ENCODE data around the gene ITGB1.
"Not testable (repeated sequence)": the region's sequence is repeated elsewhere in the genome, so short reads cannot be mapped to it uniquely, and the experiment has no call there.

Gene ITGB1

DNA sequence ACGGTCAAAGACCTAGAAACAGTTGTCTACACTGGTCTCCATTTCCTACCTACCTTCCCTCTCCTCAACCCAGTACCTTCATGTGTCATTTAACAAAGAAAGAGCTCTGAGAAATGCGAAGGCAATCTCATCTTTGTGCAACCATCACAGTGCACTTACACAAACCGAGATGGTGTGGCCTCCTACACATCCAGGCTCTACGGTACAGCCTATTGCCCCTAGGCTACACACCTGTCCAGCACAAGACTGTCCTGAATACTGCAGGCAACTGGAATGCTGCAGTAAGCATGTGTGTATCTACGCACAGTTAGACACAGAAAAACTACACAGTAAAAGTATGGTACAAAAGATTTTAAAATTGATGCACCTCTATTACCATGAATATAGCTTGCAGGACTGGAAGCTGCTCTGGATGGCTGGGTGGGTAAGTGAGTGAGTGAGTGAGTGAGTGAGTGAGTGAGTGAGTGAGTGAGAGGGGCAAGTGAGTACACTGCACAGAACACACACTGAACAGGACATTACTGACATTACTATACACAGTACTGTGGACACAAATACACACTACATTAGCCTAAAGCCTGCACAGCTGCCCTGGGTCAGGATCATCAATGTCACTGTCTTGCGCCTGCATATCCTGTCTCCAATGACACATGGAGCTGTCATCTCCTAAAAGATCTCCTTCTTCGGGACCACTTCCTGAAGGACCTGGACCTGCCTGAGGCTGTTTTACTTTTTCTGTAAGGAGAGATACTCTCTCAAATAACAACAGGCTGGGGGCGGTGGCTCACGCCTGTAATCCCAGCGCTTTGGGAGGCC, 18.5 kb downstream of the ITGB1 start:
- no peak for DNase-seq (ENCODE audit: low read depth in 4 of 4, low spot score in 1 of 4)

DNA sequence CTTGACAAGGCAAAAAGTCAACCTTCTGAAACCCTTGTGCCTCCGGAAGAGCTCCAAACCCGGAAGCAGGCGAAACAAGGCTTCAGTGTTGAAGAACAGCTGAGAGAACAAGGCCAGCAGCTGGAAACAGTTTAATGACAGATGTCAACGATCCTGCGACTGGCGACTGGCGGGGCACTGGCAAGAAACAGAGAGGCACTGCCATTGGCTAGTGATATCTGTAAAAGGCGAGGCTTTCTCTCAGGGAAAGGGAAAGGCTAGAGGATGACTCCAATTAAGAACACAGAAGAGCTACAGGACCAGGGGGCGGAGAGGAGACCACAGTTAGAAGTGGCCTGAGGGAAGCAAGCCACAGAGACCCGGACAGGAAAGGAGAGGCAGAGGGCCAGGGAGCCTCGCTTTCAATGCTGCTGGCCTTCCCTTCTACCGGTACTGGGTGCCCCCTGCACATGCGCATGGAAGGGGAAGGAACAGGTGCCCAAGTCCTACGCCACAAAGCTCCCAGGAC, 19.4 kb downstream of the ITGB1 start:
- DNase-seq (ENCODE audit: low read depth in 4 of 4, low spot score in 1 of 4) = no peak

DNA sequence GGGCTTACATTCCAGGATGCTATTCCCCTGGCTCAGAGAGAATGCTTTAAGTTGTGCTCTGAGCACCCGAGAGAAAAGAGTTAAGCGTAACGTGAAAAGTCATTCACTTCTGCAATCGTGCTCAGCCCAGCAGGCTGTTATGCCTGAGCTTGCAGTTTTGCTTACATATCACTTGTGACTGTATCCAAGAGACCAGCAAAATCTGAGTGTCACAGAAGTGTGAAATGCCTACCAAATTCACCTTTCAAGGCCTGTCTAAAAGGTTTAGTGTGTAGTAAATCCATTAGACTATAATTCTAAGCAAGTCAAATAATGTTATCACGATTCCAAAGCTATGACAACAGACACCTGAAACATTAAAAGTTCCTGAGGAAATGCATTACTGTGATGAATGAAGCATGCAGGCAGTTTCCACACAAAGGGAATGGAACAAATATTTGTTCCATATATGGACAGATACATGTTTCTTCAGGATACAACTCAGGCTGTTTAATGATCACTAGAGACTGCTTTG, 20.1 kb downstream of the ITGB1 start:
- DNase-seq (ENCODE audit: low read depth in 4 of 4, low spot score in 1 of 4) = no peak

DNA sequence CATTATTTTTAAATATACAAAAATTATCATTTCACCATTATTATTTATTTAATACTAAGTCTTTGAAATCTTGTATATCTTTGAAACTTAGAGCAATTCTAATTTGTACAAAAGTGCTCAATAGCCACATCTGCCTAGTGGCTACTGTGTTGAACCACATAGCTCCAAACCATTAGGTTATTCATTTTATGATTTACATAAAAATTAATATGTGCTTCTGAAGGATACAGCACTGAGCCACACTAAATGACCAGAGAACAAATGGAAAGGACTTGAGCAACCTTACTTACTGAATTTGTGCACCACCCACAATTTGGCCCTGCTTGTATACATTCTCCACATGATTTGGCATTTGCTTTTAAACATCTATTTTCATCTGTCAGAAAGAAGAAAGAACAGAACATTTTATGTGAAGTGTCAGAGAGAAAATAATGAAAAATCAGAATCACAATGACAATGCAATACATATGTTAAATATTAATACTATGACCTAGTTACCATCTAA, 25.8 kb downstream of the ITGB1 start:
- no peak for DNase-seq (ENCODE audit: low read depth in 4 of 4, low spot score in 1 of 4)

DNA sequence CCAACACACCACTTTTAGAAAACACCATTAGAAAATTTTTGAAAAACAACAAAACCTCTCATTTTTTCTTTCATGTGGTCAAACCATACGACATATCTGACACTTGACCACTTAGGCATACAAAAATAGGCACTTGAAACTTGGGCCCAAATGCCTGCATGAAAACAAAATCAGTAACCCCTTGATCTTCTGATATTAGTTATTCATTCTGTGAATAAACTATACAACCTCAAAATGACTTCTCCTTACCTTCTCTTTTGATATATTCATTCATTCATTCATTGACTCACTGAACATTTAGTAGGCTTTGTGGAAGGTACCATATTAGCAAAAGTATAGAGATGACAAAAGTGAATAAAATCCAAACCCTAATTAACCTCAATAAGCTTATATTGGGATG, 26.4 kb downstream of the ITGB1 start:
- no peak for DNase-seq (ENCODE audit: low read depth in 4 of 4, low spot score in 1 of 4)

DNA sequence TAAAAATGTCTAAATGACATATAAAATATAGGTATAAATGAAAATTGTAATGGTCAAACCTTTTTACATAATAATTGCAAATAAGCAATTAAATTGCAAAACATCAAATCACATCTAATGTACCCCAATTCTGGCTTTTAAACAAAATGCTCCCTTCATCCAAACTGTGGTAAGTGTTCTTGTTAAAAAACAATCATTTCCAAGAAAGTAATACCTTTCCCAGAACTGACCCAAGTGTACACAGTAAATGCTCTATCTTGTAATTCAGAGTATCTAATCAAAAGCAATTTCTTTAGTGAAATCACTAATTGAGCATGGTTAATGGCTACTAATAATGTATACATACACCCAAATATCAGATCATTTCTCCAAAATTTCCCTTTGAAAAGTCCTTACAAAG, 28.0 kb downstream of the ITGB1 start:
- no peak for DNase-seq (ENCODE audit: low read depth in 4 of 4, low spot score in 1 of 4)

DNA sequence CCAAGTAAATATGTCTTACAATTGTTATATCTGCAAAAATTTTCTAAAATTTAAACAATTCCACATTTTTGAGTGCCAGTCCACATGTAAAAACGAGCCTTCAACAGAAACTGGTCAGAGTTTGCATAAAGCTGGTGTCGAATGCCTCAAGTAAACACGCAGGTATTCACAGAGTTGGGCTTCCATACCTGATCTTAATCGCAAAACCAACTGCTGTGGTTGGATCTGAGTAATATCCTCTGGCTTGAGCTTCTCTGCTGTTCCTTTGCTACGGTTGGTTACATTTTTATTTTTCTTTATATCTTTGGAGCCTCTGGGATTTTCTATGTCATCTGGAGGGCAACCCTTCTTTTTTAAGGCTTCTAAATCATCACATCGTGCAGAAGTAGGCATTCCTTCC, 28.4 kb downstream of the ITGB1 start:
- no peak for DNase-seq (ENCODE audit: low read depth in 4 of 4, low spot score in 1 of 4)

DNA sequence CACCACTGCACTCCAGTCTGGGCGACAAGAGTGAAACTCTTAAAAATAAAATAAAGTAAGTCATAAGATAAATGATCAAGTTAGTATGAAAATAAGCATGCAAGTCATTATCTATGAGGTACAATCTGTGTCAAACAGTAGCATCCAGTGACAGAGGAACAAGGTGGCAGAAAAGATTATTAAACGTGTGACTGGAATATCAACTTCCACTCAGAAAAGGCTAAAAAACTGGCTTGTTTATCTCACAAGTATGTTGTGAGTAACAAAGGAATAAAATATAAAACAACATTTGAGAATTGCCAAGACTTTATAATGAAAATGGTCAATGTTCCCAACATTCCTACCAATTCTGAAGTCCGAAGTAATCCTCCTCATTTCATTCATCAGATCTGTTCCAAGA, 30.3 kb downstream of the ITGB1 start:
- no peak for DNase-seq (ENCODE audit: low read depth in 4 of 4, low spot score in 1 of 4)

DNA sequence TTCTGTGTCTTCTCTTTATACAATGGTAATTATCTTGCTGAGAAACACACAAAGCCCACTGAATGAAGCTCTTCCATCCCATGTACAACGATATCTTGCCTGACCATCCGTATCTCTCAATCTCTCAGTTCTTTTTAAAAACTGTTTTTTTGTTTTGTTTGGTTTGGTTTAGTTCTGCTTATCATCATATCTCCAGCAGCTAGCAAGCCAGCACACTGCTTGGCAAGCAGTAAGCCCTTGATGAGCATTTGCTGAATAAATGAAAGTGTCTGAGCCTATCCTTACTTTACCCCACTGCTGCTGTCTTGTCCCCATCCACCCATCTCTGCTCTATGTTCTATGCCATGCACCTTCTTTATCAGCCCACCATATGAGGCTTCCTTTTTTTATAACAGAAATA, 34.2 kb downstream of the ITGB1 start:
- no peak for DNase-seq (ENCODE audit: low read depth in 4 of 4, low spot score in 1 of 4)

DNA sequence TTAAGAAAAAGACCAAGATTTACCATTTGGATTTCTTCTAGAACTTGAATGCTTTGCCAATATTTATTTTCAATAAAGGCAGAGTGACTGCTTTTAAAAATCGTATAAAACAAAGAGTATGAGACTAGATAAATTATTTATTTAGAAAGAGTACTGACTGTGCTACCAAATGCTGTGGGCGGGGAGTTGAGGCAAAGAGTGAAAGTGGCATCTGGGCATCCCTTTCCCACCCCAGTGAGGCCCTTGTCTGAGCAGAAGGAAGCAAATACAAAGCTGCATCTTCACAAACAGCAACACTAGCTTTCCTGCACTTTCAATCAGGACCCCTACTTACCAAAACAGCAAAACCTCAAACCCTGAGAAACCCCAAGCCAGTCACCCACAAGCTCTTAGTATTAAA, 34.9 kb downstream of the ITGB1 start:
- no peak for DNase-seq (ENCODE audit: low read depth in 4 of 4, low spot score in 1 of 4)

DNA sequence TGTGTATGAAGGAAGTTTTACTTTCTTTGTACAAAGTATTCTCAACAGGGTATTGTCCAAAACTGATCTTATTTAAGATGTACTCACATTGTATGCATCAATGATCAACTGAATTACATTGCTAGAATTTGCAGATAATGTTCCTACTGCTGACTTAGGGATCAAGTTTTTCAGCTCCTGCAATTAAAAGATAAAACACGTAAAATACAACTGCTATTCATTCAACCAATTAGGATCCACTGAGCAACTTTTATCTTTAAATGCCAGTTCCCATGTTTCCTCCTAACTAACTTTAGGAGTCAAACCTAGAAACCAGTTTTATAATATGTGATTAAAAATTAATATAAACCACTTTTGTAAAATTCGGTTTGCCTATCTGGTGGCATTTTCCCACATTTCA, 35.9 kb downstream of the ITGB1 start:
- DNase-seq (ENCODE audit: low read depth in 4 of 4, low spot score in 1 of 4) = no peak

DNA sequence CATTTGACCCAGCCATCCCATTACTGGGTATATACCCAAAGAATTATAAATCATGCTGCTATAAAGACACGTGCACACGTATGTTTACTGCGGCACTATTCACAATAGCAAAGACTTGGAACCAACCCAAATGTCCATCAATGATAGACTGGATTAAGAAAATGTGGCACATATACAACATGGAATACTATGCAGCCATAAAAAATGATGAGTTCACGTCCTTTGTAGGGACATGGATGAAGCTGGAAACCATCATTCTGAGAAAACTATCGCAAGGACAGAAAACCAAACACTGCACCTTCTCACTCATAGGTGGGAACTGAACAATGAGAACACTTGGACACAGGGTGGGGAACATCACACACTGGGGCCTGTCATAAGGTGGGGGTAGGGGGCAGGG, 40.2 kb downstream of the ITGB1 start:
- not testable (repeated sequence) for DNase-seq (ENCODE audit: low read depth in 4 of 4, low spot score in 1 of 4)

DNA sequence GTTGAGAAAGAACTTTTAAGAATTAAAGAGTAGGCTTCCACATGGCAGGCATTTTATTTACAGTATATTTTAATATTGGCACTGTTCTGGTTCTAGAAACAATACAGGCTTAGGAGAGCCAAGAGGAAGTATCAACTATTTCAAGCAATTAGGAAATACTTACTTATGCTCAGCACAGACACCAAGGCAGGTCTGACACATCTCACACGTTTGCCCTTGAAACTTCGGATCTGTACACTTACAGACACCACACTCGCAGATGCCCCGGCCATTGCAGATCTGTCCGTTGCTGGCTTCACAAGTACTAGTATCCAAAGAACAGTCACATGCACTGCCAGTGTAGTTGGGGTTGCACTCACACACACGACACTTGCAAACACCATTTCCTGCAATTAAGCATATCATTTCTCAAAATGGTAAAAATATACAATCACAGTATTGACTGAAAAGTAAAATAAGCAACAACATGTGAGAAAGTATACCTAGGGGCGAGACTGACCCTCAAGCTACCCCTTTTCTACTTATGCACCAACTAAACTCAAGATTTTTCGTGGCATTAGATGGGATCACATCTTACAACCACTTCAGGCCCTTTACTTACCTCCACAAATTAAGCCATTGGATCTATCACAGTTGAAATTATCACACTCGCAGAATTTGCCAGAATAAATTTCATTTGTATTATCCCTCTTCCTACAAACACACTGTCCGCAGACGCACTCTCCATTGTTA, 46.6 kb downstream of the ITGB1 start:
- DNase-seq (ENCODE audit: low read depth in 4 of 4, low spot score in 1 of 4) = no peak

DNA sequence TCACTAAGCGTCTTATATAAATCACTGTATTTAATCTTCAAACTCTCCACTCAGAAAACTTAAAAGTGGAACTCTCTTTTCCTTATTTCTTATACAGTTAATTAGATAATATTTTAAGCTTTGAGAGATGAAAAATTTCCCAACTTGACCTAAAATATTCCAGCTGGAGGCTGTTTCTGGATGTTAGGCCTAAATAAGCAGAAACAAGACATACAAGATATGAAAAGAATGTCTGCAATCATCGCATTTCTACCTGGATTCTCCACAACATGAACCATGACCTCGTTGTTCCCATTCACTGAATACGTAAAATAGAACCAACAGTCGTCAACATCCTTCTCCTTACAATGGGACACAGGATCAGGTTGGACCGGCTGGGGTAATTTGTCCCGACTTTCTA, 48.1 kb downstream of the ITGB1 start:
- not testable (repeated sequence) for DNase-seq (ENCODE audit: low read depth in 4 of 4, low spot score in 1 of 4)

DNA sequence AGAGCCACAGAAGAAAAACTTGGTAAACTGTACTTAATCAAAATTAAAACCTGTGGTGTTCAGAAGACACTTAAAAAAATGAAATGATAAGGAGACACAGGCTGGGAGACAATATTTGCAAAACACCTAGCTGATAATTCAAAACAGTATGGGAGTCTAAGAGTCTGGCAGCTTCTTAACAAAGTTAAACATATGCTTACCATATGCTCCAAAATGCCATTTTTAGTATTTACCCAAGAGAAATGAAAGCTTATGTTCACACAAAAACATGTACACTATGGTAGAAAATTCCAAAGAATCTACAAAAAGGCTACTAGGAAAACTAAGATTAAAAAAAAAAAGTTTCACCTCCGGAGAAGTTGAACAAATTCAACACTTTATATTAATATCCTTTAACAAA, 48.6 kb downstream of the ITGB1 start:
- DNase-seq (ENCODE audit: low read depth in 4 of 4, low spot score in 1 of 4) = no peak

DNA sequence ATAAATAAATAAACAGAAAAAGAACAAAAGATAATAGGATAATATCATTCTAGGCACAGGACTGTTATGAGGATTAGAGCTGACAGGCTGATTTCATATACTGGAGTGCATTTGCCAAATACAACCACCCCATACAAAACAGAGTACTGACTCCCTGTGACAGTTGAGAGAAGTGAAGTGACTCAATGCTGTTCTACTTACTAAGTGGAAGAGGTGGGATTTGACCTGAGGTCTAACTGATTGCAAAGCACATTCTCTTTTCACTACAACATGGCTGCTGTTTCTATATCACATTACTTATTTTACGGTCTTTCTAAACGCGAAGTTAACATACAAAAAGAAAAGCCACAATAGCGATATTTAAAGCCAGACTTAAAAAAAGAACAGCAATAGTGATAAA, 51.4 kb downstream of the ITGB1 start:
- no peak for DNase-seq (ENCODE audit: low read depth in 4 of 4, low spot score in 1 of 4)

DNA sequence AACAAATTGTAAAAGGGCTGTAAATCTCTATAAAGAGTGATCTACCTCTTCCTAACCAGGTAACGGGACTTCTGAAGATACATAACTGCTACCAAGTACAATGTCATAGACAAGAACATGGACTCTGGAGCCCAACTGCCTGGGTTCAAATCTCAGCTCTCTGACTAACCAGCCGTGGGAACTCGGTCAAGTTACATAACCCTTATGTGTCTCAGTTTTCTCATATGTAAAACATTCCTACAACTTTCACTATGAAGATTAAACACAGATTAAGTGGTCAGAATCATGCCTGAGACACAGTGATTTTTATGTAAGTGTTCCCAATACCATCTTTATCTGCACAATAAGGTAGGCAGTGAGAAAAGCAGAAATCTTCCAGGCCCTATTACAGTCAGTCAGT, 52.6 kb downstream of the ITGB1 start:
- DNase-seq (ENCODE audit: low read depth in 4 of 4, low spot score in 1 of 4) = no peak

DNA sequence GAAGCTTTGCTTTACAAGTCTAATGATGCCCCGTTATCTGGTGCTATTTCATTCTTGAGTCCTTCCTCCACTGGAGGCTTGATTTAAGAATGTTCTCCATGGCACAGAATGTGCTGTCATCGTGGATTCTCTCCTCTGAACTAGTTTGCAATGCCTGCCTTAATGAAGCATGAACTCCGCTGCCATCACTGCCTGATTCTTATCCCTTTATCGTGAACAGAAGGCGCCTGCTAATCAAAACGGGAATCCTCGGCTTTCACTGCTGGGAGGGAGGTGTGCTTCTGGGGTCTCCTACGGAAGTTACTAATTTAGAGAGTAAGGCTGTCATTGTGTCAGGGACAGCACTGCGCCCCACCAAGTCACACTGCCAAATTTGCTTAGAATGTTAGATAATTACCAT, 56.2 kb downstream of the ITGB1 start:
- DNase-seq (ENCODE audit: low read depth in 4 of 4, low spot score in 1 of 4) = no peak

DNA sequence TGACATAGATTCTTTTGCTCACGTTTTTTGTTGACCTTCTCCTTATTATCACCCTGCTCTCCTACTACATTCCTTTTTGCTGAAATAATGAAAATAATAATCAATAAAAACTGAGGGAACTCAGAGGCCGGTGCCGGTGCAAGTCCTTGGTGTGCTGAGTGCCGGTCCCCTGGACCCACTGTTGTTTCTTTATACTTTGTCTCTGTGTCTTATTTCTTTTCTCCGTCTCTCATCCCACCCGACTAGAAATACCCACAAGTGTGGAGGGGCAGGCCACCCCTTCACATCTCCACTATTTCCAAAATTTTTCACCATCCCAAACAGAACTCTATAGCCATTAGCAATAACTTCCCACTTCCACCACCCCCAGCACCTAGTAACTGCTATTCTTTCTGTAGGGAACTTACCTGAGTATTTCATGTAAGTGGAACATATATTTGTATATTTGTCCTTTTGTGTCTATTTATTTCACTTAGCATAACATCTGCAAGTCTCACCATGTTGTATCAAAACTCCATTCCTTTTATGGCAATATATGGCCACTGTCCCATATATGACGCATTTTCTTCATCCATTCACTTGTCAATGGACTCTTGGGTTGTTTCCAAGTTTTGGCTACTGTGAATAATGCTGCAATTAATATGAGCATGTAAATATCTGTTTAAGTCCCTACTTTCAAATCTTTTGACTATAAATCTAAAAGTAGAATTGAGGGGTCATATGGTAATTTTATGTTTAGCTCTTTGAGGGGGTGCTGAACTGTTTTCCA, 62.6 kb downstream of the ITGB1 start:
- DNase-seq (ENCODE audit: low read depth in 4 of 4, low spot score in 1 of 4) = not testable (repeated sequence)

DNA sequence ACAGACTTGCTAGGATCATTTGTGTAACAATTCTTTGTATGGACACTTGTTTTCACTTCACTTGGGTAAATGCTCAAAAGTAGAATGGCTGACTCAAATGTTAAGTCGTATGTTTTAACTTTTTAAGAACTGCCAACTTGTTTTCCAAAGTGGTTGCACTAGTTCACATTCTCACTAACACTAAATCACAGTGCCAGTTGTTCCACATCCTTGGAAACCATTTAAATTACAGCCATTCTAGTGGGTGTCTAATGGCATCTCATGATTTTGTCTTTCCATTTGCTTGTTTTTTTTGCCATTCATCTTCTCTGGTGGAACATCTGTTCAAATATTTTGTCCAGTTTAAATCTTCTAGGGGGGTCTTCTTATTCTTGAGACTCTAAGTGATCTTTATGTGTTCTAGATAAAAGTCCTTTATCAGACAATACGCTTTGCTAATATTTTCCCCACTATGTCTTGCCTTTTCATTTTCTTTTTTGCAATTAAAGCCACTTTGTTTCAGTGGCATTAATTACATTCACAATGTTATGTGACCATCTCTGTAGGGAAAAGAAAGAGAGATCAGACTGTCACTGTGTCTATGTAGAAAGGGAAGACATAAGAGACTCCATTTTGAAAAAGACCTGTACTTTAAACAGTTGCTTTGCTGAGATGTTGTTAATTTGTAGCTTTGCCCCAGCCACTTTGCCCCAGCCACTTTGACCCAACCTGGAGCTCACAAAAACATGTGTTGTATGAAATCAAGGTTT, 63.9 kb downstream of the ITGB1 start:
- no peak for DNase-seq (ENCODE audit: low read depth in 4 of 4, low spot score in 1 of 4)

DNA sequence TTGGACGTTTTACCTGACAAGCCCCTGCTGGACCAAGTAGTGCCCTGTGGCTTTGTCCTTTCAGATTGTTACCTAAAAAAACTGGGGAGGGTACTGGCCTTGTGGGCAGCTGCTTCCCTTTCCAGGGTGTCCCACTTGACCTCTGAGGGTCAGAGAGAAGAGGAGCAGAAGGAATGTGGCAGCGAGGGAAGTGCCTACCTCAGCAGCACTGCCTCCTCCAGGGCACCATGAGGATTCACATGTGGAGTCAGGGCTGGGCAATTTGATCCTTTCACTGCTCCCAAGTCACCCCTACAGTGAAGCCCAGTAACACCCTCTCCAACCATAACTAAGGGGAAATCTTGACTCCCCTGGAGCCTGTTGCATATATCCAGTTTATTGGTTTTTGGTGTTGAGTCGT, 64.6 kb downstream of the ITGB1 start:
- no peak for DNase-seq (ENCODE audit: low read depth in 4 of 4, low spot score in 1 of 4)

Data from stimulated activated CD4-positive, alpha-beta T cell treated with anti-CD3 and anti-CD28 coated beads, Interleukin-1b, Interleukin-23, amount 100 ng/mL, for 24 hours (primary cell).